LNCaP clone FGC (cell line): ENCODE measurements around the gene C11orf21.

Experiments used
- DNase-seq: peaks from one replicate; pipeline ENCODE4 v3.0.0-alpha.2; 2011; ENCODE audit warnings: low read depth
- H3K4me3 ChIP-seq: 2 replicates; pipeline ENCODE4 v1.5.1; 2011; ENCODE audit warnings: mild to moderate bottlenecking, low read depth, low read length, control low read depth
- CTCF ChIP-seq: IDR thresholded peaks from 2 replicates; pipeline ENCODE4 v1.5.1; 2012; ENCODE audit warnings: mild to moderate bottlenecking; ENCODE audit not compliant: control insufficient read depth, insufficient read depth; ENCODE audit errors: extremely low read depth

The C11orf21 gene

GRCh38 chr11:2265854-2266585, 35.7 kb downstream of the C11orf21 start:
- no peak for DNase-seq
- no peak overlapping the region for H3K4me3 ChIP-seq
- no peak for TF ChIP-seq CTCF

GRCh38 chr11:2265396-2265795, 36.3 kb downstream of the C11orf21 start:
- no peak for DNase-seq
- TF ChIP-seq CTCF: no peak
- H3K4me3 ChIP-seq: no peak overlapping the region

GRCh38 chr11:2264366-2265053, 37.2 kb downstream of the C11orf21 start:
- no peak for TF ChIP-seq CTCF
- H3K4me3 ChIP-seq: no peak overlapping the region
- DNase-seq: no peak

- no peak overlapping the region for H3K4me3 ChIP-seq
- DNase-seq: no peak
- TF ChIP-seq CTCF: no peak
Observed at GRCh38 chr11:2263724-2264360, 37.9 kb downstream of the C11orf21 start.

- no peak for TF ChIP-seq CTCF
- no peak overlapping the region for H3K4me3 ChIP-seq
Observed at GRCh38 chr11:2263071-2263565, 38.6 kb downstream of the C11orf21 start.

GRCh38 chr11:2262301-2263070, 39.2 kb downstream of the C11orf21 start:
- DNase-seq: no peak
- no peak overlapping the region for H3K4me3 ChIP-seq
- no peak for TF ChIP-seq CTCF

More at GRCh38 chr11:2263071-2263565, 38.6 kb downstream of the C11orf21 start:
- no peak for DNase-seq
